Measurements from ENCODE around the gene NINJ2.
A peak's percentile ranks its signal among the peaks of the same experiment; 100 is the strongest.

The NINJ2 gene

GRCh38 chr12:559906-560455 lies 103.3 kb downstream of the NINJ2 start:
- FAIRE-seq: no peak
- no peak for DNase-seq (ENCODE audit: extremely low spot score, insufficient read length, low read depth)

GRCh38 chr12:559208-559905 lies 103.9 kb downstream of the NINJ2 start:
- FAIRE-seq (no peak), DNase-seq (ENCODE audit: extremely low spot score, insufficient read length, low read depth) (no peak)

- FAIRE-seq (no peak), DNase-seq (ENCODE audit: extremely low spot score, insufficient read length, low read depth) (no peak)
These were observed 104.7 kb downstream of the NINJ2 start for GRCh38 chr12:558580-558979.

- no peak for FAIRE-seq
- no peak for DNase-seq (ENCODE audit: extremely low spot score, insufficient read length, low read depth)
These were observed 106.7 kb downstream of the NINJ2 start for GRCh38 chr12:556498-556897.

GRCh38 chr12:554001-554285 lies 109.3 kb downstream of the NINJ2 start:
- no peak for FAIRE-seq
- DNase-seq (ENCODE audit: extremely low spot score, insufficient read length, low read depth): no peak

- peak; percentile 61 for DNase-seq (ENCODE audit: extremely low spot score, insufficient read length, low read depth)
These were observed 109.8 kb downstream of the NINJ2 start for GRCh38 chr12:553216-554000.

GRCh38 chr12:552466-552865 lies 110.8 kb downstream of the NINJ2 start:
- DNase-seq (ENCODE audit: extremely low spot score, insufficient read length, low read depth) (no peak), FAIRE-seq (no peak)

More at GRCh38 chr12:553216-554000, 109.8 kb downstream of the NINJ2 start:
- FAIRE-seq: peak; percentile 91

GRCh38 chr12:550473-551260 lies 112.6 kb downstream of the NINJ2 start:
- FAIRE-seq: no peak
- no peak for DNase-seq (ENCODE audit: extremely low spot score, insufficient read length, low read depth)

- FAIRE-seq (no peak), DNase-seq (ENCODE audit: extremely low spot score, insufficient read length, low read depth) (no peak)
These were observed 113.7 kb downstream of the NINJ2 start for GRCh38 chr12:549476-550082.

- no peak for DNase-seq (ENCODE audit: extremely low spot score, insufficient read length, low read depth)
- FAIRE-seq: no peak
These were observed 115.3 kb downstream of the NINJ2 start for GRCh38 chr12:547883-548470.

- peak; percentile 89 for DNase-seq (ENCODE audit: extremely low spot score, insufficient read length, low read depth)
- peak; percentile 79 for FAIRE-seq
These were observed 116.1 kb downstream of the NINJ2 start for GRCh38 chr12:546920-547845.

- FAIRE-seq (no peak), DNase-seq (ENCODE audit: extremely low spot score, insufficient read length, low read depth) (no peak)
These were observed 116.9 kb downstream of the NINJ2 start for GRCh38 chr12:546265-546919.

GRCh38 chr12:545835-546234 lies 117.4 kb downstream of the NINJ2 start:
- no peak for FAIRE-seq
- no peak for DNase-seq (ENCODE audit: extremely low spot score, insufficient read length, low read depth)

- no peak for DNase-seq (ENCODE audit: extremely low spot score, insufficient read length, low read depth)
- FAIRE-seq: no peak
These were observed 118.2 kb downstream of the NINJ2 start for GRCh38 chr12:544941-545635.

GRCh38 chr12:544142-544541 lies 119.1 kb downstream of the NINJ2 start:
- FAIRE-seq (no peak), DNase-seq (ENCODE audit: extremely low spot score, insufficient read length, low read depth) (no peak)

- FAIRE-seq (no peak), DNase-seq (ENCODE audit: extremely low spot score, insufficient read length, low read depth) (no peak)
These were observed 120.2 kb downstream of the NINJ2 start for GRCh38 chr12:543114-543451.

- FAIRE-seq (no peak), DNase-seq (ENCODE audit: extremely low spot score, insufficient read length, low read depth) (no peak)
These were observed 120.7 kb downstream of the NINJ2 start for GRCh38 chr12:542395-543113.

All from GM18507 (cell line).